Neuronal stem cell (in vitro differentiated cells): ENCODE results near the gene EIF1B.

Experiments used
- DNase-seq: peaks from one replicate; pipeline ENCODE4 v3.0.0-alpha.2; 2013; ENCODE audit warnings: low spot score
- H2AFZ ChIP-seq: one replicate; pipeline ENCODE4 v1.6.1; 2013; ENCODE audit warnings: mild to moderate bottlenecking, low read length, inconsistent platforms
- H2AK5ac ChIP-seq: 2 replicates; pipeline ENCODE4 v1.6.1; 2013; ENCODE audit warnings: low read depth, mild to moderate bottlenecking, inconsistent platforms, low read length, moderate library complexity, mixed read lengths
- H2BK120ac ChIP-seq: 2 replicates; pipeline ENCODE4 v1.6.1; 2013; ENCODE audit warnings: low read depth, mild to moderate bottlenecking, inconsistent platforms, low read length, moderate library complexity, mixed read lengths
- H2BK12ac ChIP-seq: one replicate; pipeline ENCODE4 v1.6.1; 2013; ENCODE audit warnings: low read length, inconsistent platforms
- H2BK15ac ChIP-seq: 2 replicates; pipeline ENCODE4 v1.6.1; 2013; ENCODE audit warnings: mild to moderate bottlenecking, low read length, inconsistent platforms, mixed read lengths
- H2BK5ac ChIP-seq: one replicate; pipeline ENCODE4 v1.6.1; 2013; ENCODE audit warnings: inconsistent platforms, mild to moderate bottlenecking, low read length, moderate library complexity
- H3K14ac ChIP-seq: one replicate; pipeline ENCODE4 v1.6.1; 2013; ENCODE audit warnings: low read length, inconsistent platforms
- H3K18ac ChIP-seq: 2 replicates; pipeline ENCODE4 v1.6.1; 2013; ENCODE audit warnings: low read length, inconsistent platforms
- H3K23ac ChIP-seq: 2 replicates; pipeline ENCODE4 v1.6.1; 2013; ENCODE audit warnings: low read depth, mild to moderate bottlenecking, mixed read lengths, low read length, inconsistent platforms; ENCODE audit not compliant: poor library complexity
- H3K27ac ChIP-seq: replicated peaks from 3 replicates; pipeline ENCODE4 v1.5.1; 2013; ENCODE audit warnings: low read length, inconsistent platforms
- H3K27me3 ChIP-seq, 3 experiments: 2 replicates each; pipeline ENCODE4 v1.6.1; 2013; ENCODE audit warnings: low read length in 3 of 3, mild to moderate bottlenecking in 2 of 3, inconsistent platforms in 1 of 3, low read depth in 1 of 3, mixed read lengths in 1 of 3, moderate library complexity in 1 of 3; ENCODE audit not compliant: control insufficient read depth in 3 of 3, insufficient read depth in 3 of 3
- H3K36me3 ChIP-seq, 2 donors: replicated peaks in 1 of 2; 2 replicates each; pipeline ENCODE4 v1.6.1; 2013; ENCODE audit warnings: low read length in 2 of 2; ENCODE audit not compliant: control insufficient read depth in 2 of 2, insufficient read depth in 2 of 2
- H3K4ac ChIP-seq: 2 replicates; pipeline ENCODE4 v1.6.1; 2013; ENCODE audit warnings: inconsistent platforms, mild to moderate bottlenecking, low read length, moderate library complexity
- H3K4me1 ChIP-seq, 2 donors: 1 replicate in 1 of 2; 2 replicates in 1 of 2; pipeline ENCODE4 v1.6.1; 2013; ENCODE audit warnings: low read length in 2 of 2, low read depth in 1 of 2; ENCODE audit not compliant: control insufficient read depth in 2 of 2, insufficient read depth in 1 of 2
- H3K4me2 ChIP-seq: one replicate; pipeline ENCODE4 v1.6.1; 2013; ENCODE audit warnings: mild to moderate bottlenecking, low read length, inconsistent platforms; ENCODE audit not compliant: insufficient read depth, poor library complexity, severe bottlenecking
- H3K4me3 ChIP-seq, 2 donors: 2 replicates each; pipeline ENCODE4 v1.5.1; 2013; ENCODE audit warnings: low read length in 2 of 2, mild to moderate bottlenecking in 2 of 2, inconsistent platforms in 1 of 2, moderate library complexity in 1 of 2
- H3K79me1 ChIP-seq: one replicate; pipeline ENCODE4 v1.6.1; 2013; ENCODE audit warnings: low read depth, mild to moderate bottlenecking, inconsistent platforms, low read length, moderate library complexity
- H3K9ac ChIP-seq: one replicate; pipeline ENCODE4 v1.6.1; 2013; ENCODE audit warnings: mild to moderate bottlenecking, low read depth, low read length, inconsistent platforms; ENCODE audit not compliant: poor library complexity
- H3K9me3 ChIP-seq, 2 donors: replicated peaks in 1 of 2; 2 replicates each; pipeline versions ENCODE3 to v1.6.1; 2013; ENCODE audit warnings: low read length in 2 of 2, mild to moderate bottlenecking in 2 of 2, inconsistent platforms in 1 of 2, low read depth in 1 of 2, mixed read lengths in 1 of 2, moderate library complexity in 1 of 2; ENCODE audit not compliant: control insufficient read depth in 2 of 2, insufficient read depth in 1 of 2
- H4K8ac ChIP-seq: one replicate; pipeline ENCODE4 v1.6.1; 2013; ENCODE audit warnings: low read depth, mild to moderate bottlenecking, inconsistent platforms, low read length, moderate library complexity
- H4K91ac ChIP-seq: one replicate; pipeline ENCODE4 v1.6.1; 2013; ENCODE audit warnings: low read length, low read depth, mild to moderate bottlenecking, inconsistent platforms; ENCODE audit not compliant: poor library complexity
- WGBS, 2 donors: extraction: QIAGEN DNeasy Blood & Tissue Kit; methylation state at CpG; one replicate each; pipeline ENCODE4 v1.1.7; 2013; ENCODE audit warnings: missing lambda C conversion rate in 2 of 2, mixed read lengths in 1 of 2; ENCODE audit not compliant: insufficient read length in 2 of 2, insufficient replicate concordance in 1 of 2; ENCODE audit errors: extremely low coverage in 2 of 2; 5-methylcytosine and 5-hydroxymethylcytosine counted together

EIF1B gene

GRCh38 chr3:40358454-40358853 lies 48.9 kb downstream of the EIF1B start:
- Histone ChIP-seq H4K91ac (no peak overlapping the region), H3K27me3 (peaks cover 0 to 7% (median 0%) of the 10 kb centered on the region in 3 experiments), H2BK5ac (no peak overlapping the region), H3K79me1 (no peaks in the 10 kb centered on the region), H4K8ac (no peak overlapping the region), H3K9me3 (peaks cover 0 to 2% of the 10 kb centered on the region in 2 donors), H3K18ac (no peak overlapping the region), H3K4ac (no peak overlapping the region), H3K27ac (no peak overlapping the region), H3K36me3 (no peaks in the 10 kb centered on the region), H2BK120ac (no peak overlapping the region), H3K4me3 (no peak overlapping the region), H3K4me1 (no peaks in the 10 kb centered on the region), H3K4me2 (no peak overlapping the region), H2BK12ac (no peak overlapping the region), H3K23ac (no peak overlapping the region), H3K9ac (no peak overlapping the region), H2AFZ (no peak overlapping the region), H2BK15ac (no peak overlapping the region), H3K14ac (no peak overlapping the region), H2AK5ac (no peak overlapping the region)
- DNase-seq: no peak
- no CpG with 5 or more reads among the region's 1 CpG for WGBS, 2 donors
